PC-9 (cell line): Measurements from ENCODE around the gene GNGT1.
"Not testable (repeated sequence)": the region's sequence is repeated elsewhere in the genome, so short reads cannot be mapped to it uniquely, and the experiment has no call there.

ENCODE experiments used
- EZH2 ChIP-seq: fragments of 200-600 bp; sonication (generic); IDR thresholded peaks from 2 replicates; pipeline ENCODE4 v1.8.0; 2017; ENCODE audit warnings: antibody characterized with exemption, low read depth
- TF ChIP-seq, protein P1 (sequence below): fragments of 200-600 bp; sonication (generic); conservative IDR thresholded peaks from 2 replicates; pipeline ENCODE4 v1.6.1; 2017; ENCODE audit warnings: mixed run types, antibody characterized with exemption, mild to moderate bottlenecking, moderate library complexity

DNA sequence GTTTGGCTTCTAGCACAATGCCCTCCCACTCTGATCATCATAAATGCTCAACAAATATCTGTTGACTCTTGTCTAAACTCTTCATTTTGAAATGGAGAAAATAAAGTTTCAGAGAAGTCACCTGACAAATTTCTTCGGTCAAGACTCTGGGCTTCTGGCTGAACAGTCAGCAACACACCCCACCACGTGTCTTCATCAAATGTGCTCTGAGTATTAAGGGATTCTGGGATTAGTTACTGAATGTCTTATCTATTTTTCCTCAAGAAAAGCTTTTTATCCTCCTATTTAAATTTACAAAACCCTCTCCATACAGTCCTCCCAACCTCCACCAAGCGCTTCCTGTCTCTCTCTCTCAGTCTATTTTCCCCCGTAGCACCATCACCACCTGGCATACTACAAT, 9.9 kb downstream of the GNGT1 start:
- TF ChIP-seq, protein P1, sequence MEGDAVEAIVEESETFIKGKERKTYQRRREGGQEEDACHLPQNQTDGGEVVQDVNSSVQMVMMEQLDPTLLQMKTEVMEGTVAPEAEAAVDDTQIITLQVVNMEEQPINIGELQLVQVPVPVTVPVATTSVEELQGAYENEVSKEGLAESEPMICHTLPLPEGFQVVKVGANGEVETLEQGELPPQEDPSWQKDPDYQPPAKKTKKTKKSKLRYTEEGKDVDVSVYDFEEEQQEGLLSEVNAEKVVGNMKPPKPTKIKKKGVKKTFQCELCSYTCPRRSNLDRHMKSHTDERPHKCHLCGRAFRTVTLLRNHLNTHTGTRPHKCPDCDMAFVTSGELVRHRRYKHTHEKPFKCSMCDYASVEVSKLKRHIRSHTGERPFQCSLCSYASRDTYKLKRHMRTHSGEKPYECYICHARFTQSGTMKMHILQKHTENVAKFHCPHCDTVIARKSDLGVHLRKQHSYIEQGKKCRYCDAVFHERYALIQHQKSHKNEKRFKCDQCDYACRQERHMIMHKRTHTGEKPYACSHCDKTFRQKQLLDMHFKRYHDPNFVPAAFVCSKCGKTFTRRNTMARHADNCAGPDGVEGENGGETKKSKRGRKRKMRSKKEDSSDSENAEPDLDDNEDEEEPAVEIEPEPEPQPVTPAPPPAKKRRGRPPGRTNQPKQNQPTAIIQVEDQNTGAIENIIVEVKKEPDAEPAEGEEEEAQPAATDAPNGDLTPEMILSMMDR = not testable (repeated sequence)
- TF ChIP-seq EZH2 = not testable (repeated sequence)
